NCI-H2029 (cell line): ENCODE data around the gene TNS3.

Source experiments
- DNase-seq: peaks from one replicate; lab custom pipeline; 2025; lab: John Stamatoyannopoulos, UW

TNS3 gene

DNA sequence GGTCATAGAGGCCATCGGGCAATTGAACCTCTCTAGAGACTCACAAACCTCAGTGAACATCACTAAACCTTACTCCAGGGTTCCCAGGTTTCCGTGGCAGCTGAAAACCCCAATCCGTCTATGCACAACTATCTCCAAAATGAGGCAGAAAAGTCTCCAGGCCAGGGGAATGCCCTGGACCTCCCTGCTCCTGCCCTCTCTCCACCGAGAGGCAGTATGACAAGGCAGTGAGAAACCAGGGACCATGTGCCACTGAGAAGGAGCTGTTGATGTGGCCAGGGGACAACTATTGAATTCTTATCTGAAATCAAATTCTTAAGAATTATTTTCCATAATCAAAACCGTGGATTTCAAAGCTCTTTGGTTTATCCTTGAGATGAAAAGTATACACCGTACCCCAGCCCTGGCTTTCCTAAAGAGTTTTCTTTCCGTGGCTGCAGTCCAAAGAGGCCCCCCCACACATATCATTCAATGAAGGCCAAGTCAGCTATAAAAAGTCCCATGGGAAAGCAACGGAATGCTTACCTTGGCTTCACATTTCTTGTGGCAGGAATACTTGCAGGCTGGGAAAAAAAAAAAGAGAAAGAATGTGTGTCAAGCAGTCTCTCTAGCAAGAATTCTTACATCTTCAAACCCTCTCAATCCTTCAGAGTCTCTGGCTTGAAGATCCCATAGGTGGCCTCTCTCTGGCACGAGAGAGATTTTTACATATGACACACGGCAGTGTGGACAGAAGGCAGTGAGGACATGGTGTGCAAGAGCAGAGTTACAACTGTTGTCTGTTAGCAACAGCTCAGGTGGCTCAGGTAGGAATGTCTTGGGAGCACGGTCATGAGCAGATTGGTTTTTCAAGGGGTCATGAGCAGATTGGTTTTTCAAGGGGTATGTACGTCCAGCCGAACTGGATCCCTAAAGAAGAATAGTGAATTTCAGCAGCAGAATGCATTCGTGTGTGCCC lies 75.2 kb downstream of the TNS3 start:
- DNase-seq: no peak

DNA sequence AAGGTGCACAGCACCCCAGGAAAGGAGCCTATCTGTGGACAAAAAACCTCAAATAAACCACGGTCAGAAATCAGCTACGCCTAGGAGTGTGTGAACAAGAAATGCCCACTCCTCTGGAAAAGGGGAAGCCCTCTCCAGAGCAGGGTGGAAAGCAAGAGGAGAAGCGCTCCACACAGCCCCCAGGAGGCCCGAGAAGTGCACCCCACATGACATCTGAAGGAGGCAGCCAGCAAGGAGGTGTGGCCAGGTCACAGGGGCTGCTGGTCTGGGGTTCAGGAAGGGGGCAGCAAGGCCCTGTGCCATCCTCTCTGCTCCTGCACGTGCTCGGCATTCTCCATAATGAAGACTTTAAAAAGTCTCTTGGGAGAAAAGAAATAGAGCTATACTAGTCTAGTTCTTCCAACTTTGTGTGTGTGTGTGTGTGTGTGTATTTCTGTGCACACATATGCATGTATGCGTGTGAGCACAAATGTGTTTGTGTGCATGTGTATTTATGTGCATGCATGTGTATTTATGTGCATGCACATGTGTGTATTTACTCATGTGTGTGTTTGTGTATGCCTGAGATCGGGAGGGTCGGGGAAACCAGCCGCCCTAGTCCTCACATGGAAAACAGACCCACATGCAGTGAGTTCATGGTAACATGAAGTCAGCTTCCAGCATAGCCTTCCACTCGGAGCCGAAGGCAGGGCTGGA lies 76.5 kb downstream of the TNS3 start:
- DNase-seq: no peak

DNA sequence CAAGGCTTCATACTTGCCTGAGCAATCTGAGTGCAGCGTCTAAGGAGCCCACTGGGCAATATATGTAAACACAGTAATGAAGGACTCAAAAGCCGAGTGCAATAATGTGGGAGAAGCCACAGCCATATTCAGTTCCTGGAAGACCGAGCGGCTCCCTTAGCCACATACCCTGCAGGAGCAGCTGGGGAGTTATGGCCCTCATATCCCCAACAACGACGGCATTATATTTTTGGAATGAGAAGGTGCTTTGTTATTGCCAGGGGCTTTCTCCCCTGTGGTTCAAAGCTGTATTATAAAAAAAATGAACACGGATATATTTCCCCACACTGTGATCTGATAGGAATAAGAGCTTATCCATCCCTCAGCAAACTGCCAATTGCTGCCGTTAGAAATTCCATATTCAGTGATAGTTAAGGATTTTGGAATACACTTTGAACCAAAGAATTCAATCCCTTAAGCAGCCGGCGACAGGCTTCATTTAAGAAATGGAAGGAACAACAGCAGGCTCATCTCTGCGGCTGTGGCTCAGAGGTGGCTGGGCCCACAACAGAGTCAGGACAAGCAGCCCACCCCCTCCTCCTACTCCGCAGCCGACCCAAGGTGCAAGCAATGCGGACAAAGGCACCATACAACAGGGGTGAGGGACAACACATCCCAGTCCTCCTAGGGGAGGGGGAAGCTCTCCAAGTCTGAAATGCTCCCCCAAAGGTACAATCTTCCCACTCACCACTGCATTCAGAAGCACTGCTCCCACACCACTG lies 77.2 kb downstream of the TNS3 start:
- DNase-seq: no peak

DNA sequence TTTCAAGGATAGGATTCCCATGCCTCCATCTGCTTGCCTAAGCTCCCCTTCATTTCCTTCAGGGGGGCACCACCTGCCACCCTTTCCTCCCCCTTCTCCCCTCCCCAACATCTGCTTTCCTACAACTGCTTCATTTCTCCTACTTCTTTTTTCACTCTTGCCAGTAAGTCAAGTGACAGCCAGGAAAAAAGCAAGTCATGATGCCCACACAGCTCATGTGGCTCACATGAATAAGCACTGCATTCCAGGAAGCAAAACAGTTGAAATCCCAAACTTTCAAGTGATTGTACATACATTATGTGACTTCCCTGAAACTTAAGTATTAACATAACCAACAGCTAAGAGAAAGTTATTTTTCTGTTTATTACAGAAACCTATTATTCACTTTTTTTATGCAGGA lies 78.6 kb downstream of the TNS3 start:
- no peak for DNase-seq

DNA sequence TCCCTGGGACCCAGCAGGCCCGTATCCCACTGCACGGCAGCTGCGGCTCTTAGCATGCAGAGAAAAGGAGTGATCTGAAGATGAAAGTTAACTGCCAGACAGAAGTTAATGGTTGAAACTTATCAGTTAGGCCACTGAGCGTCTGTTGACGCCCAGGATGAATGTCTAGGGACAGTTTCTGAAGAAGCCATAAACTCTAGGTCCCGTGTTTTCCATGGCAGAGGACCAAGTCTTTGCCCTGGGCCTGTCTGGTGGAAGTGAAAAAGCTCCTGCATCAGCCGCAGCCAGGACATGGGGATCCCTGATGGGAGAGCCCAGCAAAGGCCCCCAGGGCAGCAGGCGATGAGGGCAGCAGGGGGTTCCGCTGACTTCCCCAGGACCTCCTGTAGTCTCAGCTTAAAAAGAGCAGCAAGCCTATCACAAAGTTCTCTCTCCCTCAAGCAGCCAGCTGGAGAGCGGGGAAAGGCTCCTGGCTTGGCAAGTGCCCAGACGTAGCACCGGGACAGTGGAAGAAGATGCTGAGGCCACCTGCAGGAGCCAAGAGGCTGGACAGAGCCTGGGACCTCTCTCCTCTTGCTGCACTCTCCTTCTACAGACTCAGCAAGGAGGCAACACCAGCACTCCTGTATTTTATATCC lies 79.6 kb downstream of the TNS3 start:
- no peak for DNase-seq

GRCh38 chr7:47501406-47501805 lies 80.5 kb downstream of the TNS3 start:
- DNase-seq: no peak

DNA sequence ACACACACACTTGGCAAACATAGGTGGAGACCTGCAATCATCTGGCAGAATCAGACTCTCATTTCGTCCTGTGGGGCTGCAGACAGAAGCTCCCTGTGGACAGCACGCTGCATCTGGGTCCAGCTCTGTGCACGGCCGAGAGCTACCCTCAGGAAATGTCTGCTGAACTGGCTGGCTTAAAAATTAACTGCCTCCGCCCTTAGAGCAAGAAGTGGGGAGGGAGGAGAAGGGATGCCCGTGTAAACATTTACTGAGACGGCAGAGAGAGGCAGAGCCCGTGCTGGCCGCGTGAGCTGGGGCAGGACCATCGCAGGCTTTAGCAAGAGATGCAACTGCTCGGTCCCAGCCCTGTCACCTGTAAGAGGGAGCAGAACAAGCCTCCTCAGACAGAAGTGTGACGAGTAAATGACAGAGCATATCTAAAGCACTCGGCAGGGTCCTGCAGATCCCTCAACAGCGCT lies 81.8 kb downstream of the TNS3 start:
- no peak for DNase-seq

DNA sequence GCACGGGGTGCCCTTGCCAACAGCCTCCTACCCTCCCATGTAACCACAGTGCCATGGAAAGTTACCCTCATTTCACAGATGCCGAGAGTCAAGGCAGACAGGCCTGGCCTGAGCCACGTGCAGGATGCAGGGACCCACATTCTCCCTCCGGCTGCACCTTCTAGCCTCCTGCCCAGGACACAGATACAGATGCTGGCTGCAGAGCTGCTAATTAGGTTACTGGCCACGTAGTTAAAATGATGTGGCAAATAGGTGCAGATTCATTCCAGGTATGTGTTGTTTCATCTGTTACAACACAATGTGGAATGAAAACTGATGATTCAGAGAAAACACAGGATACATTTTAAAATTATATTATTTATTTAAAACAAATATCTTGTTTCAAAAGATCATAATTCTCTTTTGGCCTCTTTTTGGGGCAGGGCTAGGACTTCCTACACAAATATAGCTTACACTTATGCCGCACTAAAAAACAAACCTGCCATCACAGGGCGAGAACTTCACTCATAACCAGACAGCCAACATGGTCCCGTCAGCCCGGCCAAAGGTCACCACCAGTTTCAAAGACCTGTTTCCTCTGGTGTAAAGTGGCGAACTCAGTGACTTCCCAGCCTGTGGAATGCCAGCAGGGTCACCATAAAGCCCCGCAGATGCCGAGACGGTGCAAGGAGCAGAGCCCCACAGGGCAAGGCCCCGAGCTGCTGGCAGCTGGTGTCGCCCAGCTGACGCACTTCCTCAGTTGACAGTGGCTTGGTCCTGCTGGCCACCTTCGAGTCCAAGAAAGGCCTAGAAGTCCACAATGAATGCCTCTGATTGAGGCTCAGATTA lies 83.5 kb downstream of the TNS3 start:
- no peak for DNase-seq

GRCh38 chr7:47497367-47498096 lies 84.4 kb downstream of the TNS3 start:
- DNase-seq: no peak

DNA sequence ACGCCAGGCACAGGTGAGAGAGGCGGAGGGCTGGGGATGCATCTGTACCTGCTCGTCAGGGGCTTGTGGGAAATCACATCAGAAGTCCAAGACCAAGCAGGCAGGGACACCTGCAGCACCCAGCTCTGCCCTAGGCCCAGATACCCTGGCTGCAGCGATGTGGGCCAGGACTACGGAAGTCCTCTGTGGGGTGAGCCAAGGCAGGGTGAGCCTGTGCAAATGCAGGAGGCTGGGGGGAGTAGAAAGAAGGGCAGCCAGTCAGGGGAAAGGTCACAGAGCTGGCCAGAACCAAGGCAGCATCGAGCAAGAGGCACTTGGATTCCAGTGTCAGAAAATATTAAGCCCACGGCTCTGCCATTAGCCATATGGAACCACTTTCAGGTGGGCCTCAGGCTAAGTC lies 85.2 kb downstream of the TNS3 start:
- DNase-seq: no peak

GRCh38 chr7:47496056-47496665 lies 85.8 kb downstream of the TNS3 start:
- peak; percentile 26 for DNase-seq

- no peak for DNase-seq
Observed at GRCh38 chr7:47493976-47494911, 87.7 kb downstream of the TNS3 start.

GRCh38 chr7:47492716-47493325 lies 89.1 kb downstream of the TNS3 start:
- no peak for DNase-seq

DNA sequence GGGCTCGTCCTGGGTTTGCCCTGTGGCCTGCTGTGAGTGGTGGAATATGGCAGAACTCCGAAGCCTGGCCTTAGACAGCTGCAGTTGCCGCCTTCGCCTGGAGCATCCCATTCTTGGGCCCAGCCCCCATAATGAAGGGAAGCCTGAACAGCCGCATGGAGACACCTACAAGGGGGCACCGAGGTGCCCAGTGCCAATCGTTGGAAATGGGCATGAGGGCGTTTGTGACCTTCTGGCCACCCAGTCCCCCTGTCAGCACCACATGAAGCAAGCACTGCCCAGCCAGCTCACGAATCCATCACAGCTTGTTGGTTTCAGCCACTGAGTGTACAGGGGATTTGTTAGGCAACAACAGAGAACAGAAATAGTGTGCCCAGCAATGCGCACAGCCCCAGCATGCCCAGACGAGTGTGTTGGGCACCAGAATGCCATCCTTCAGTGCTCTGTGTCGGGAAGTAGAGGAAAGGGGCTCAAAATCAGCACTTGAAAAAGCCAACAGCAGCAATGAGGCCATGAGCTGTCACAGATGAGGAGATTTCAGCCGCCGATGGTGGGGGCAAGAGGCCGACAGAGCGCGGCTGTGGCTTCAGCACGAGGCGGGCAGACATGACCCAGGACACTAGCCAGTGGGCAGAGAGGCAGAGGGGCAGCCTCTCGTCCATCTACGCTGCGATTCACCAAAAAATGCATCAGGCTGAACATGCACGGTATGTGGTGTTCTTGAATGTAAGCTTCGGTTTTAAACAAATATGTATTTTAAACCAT lies 91.2 kb downstream of the TNS3 start:
- no peak for DNase-seq

DNA sequence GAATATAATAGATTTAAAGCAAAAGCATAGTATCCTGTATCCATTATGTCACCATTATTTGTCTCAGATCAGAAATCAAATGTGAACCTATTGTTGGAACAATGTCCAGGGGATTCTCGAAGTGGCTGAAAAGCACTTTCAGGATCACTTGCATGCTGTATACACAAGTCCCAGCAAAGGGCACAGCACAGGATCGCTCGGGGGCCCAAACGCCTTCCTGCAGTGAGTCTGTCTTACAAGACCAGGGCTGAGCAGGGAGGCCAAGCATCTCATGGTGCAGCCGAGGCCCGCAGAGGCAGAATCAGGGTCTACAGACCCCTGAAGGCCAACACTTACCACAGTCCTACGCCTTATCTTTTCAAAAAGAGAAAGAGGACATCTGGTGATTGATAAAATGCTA lies 92.3 kb downstream of the TNS3 start:
- DNase-seq: no peak

- no peak for DNase-seq
Observed at GRCh38 chr7:47488969-47489342, 93.0 kb downstream of the TNS3 start.

DNA sequence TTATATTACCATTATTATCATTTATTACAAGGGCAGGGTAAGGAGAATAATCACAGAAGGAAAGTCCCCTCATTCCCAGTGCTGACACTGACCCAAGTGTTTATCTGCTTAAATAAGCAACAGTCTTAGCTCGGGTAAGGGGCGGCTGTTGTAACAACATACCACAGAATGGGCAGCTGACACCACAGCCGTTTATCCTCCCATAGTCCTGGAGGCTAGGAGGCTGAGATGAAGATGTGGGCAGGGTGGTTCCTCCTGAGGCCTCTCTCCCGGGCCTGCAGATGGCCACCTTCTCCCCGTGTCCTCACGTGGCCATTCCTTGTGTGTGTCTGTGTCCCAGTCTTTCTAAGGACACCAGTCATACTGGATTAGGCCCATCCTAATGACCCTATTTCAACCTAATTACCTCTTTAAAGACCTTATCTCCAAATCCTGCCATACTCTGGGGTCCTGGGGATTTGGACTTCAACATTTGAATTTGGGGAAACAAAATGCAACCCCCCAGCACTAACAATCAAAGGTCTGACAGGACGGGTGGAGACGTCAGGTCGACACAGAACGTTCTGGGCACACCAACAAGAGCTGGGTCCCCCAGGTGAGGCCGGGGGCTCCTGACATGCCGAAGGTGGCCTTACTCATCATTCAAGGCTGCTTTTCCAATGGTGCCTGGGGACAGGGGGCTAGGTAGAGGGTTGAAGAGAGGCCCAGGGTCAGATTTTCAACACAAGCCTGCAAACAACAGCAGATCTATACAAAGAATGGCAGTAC lies 93.5 kb downstream of the TNS3 start:
- DNase-seq: no peak
